IMR-90 (cell line): ENCODE measurements around the gene ADAMTS14.

Source experiments
- CEBPB ChIP-seq: IDR thresholded peaks from 2 replicates; pipeline ENCODE4 v1.6.1; 2012; ENCODE audit warnings: low read depth, low read length, improper control_type of control experiment
- CTCF ChIP-seq: conservative IDR thresholded peaks from 2 replicates; pipeline ENCODE4 v1.5.1; 2012; ENCODE audit warnings: mild to moderate bottlenecking, low read depth, low read length, improper control_type of control experiment
- ELK1 ChIP-seq: fragments of 150-350 bp; IDR thresholded peaks from 2 replicates; pipeline ENCODE4 v1.6.1; 2016; ENCODE audit warnings: low read depth, mild to moderate bottlenecking, low read length, moderate library complexity, borderline replicate concordance
- MXI1 ChIP-seq: IDR thresholded peaks from 2 replicates; pipeline ENCODE4 v1.6.1; 2012; ENCODE audit warnings: low read depth, mild to moderate bottlenecking, low read length, moderate library complexity, borderline replicate concordance
- POLR2A ChIP-seq: IDR thresholded peaks from 2 replicates; pipeline ENCODE4 v1.6.1; 2012; ENCODE audit warnings: mild to moderate bottlenecking, low read depth, low read length
- RAD21 ChIP-seq: IDR thresholded peaks from 2 replicates; pipeline ENCODE4 v1.6.1; 2012; ENCODE audit warnings: low read length, improper control_type of control experiment
- RFX5 ChIP-seq: IDR thresholded peaks from 2 replicates; pipeline ENCODE4 v1.8.0; 2012; ENCODE audit warnings: low read depth, mild to moderate bottlenecking, low read length, moderate library complexity
- USF2 ChIP-seq: fragments of 150-350 bp; IDR thresholded peaks from 2 replicates; pipeline ENCODE4 v1.6.1; 2017; ENCODE audit warnings: mild to moderate bottlenecking, antibody characterized with exemption, low read length, low read depth

- TF ChIP-seq CTCF (no peak), USF2 (no peak), RFX5 (no peak), POLR2A (no peak), CEBPB (no peak), RAD21 (no peak), MXI1 (no peak), ELK1 (no peak)
Observed at GRCh38 chr10:70759781-70760180, 87.5 kb downstream of the ADAMTS14 start.
